CD4-positive, alpha-beta T cell treated with Interferon alpha-2 for 1 hour (primary cell): Measurements from ENCODE around the gene ZNF331.

ENCODE experiments used
- DNase-seq, 2 donors: peaks; one replicate each; pipeline ENCODE4 v3.0.0-alpha.2; 2020 to 2022

Gene ZNF331

GRCh38 chr19:53521373-53522202 lies 16.4 kb upstream of the ZNF331 start:
- DNase-seq: no peak

- DNase-seq: no peak
These were observed 12.0 kb upstream of the ZNF331 start for GRCh38 chr19:53525922-53526321.

- no peak for DNase-seq
These were observed 7.3 kb upstream of the ZNF331 start for GRCh38 chr19:53530622-53531021.

GRCh38 chr19:53531457-53531856 lies 6.5 kb upstream of the ZNF331 start:
- DNase-seq: no peak

GRCh38 chr19:53532362-53532761 lies 5.6 kb upstream of the ZNF331 start:
- no peak for DNase-seq

- no peak for DNase-seq
These were observed 1.8 kb upstream of the ZNF331 start for GRCh38 chr19:53536225-53536548.

GRCh38 chr19:53537121-53537520 lies 824 bp upstream of the ZNF331 start:
- peak in 1 of 2 donors; percentile 33 for DNase-seq

GRCh38 chr19:53538378-53539109 lies 599 bp downstream of the ZNF331 start:
- DNase-seq: no peak

GRCh38 chr19:53540091-53540490 lies 2.1 kb downstream of the ZNF331 start:
- DNase-seq: no peak

GRCh38 chr19:53541971-53542370 lies 4.0 kb downstream of the ZNF331 start:
- DNase-seq: no peak

- no peak for DNase-seq
These were observed 7.5 kb downstream of the ZNF331 start for GRCh38 chr19:53545271-53546065.

GRCh38 chr19:53546758-53547513 lies 9.0 kb downstream of the ZNF331 start:
- no peak for DNase-seq

GRCh38 chr19:53549340-53549739 lies 11.4 kb downstream of the ZNF331 start:
- no peak for DNase-seq

- DNase-seq: no peak
These were observed 14.2 kb downstream of the ZNF331 start for GRCh38 chr19:53552001-53552721.

- peak in 1 of 2 donors; percentile 33 for DNase-seq
These were observed 15.2 kb downstream of the ZNF331 start for GRCh38 chr19:53553156-53553555.

GRCh38 chr19:53553865-53554791 lies 16.2 kb downstream of the ZNF331 start:
- DNase-seq: peak; percentile 94 to 96

GRCh38 chr19:53554804-53555203 lies 16.9 kb downstream of the ZNF331 start:
- no peak for DNase-seq

- DNase-seq: no peak
These were observed 17.4 kb downstream of the ZNF331 start for GRCh38 chr19:53555352-53555751.

- DNase-seq: no peak
These were observed 33.4 kb downstream of the ZNF331 start for GRCh38 chr19:53571339-53571738.

GRCh38 chr19:53576941-53577653 lies 39.2 kb downstream of the ZNF331 start:
- DNase-seq: no peak
